C4-2B (cell line): ENCODE data around the gene FLG2.

ENCODE experiments used
- CTCF ChIP-seq: fragments of 450-650 bp; conservative IDR thresholded peaks from 2 replicates; pipeline ENCODE4 v1.5.1; 2017; ENCODE audit warnings: mild to moderate bottlenecking
- ZFX ChIP-seq: fragments of 450-650 bp; IDR thresholded peaks from 2 replicates; pipeline ENCODE4 v1.6.1; 2017

GRCh38 chr1:152348447-152348846 lies 11.4 kb downstream of the FLG2 start:
- TF ChIP-seq CTCF, result peak; percentile 55
- no peak for TF ChIP-seq ZFX
